SU-DHL-6 (cell line): Measurements from ENCODE around the gene ORM1.

Source experiments
- H2AFZ ChIP-seq: fragments of 200-600 bp; sonication (generic); 2 replicates; pipeline ENCODE4 v1.6.1; 2014; ENCODE audit warnings: low read depth, mild to moderate bottlenecking, moderate library complexity, mixed read lengths, antibody characterized with exemption, low read length; ENCODE audit not compliant: severe bottlenecking
- H3F3A ChIP-seq: fragments of 200-600 bp; shearing (Covaris generic); 2 replicates; pipeline ENCODE4 v1.6.0; 2016; ENCODE audit warnings: antibody characterized with exemption, mild to moderate bottlenecking; ENCODE audit not compliant: insufficient read depth
- H3K27ac ChIP-seq: fragments of 200-600 bp; sonication (generic); 2 replicates; pipeline ENCODE4 v1.5.1; 2016; ENCODE audit warnings: low read depth, mild to moderate bottlenecking, low read length, moderate library complexity, mixed read lengths
- H3K27me3 ChIP-seq: fragments of 200-600 bp; sonication (generic), shearing (Covaris generic); 2 replicates; pipeline ENCODE4 v1.6.0; 2014; ENCODE audit warnings: mild to moderate bottlenecking, low read length
- H3K36me3 ChIP-seq: fragments of 200-600 bp; sonication (generic); 2 replicates; pipeline ENCODE4 v1.6.1; 2014; ENCODE audit warnings: mild to moderate bottlenecking, low read length, mixed read lengths
- H3K4me2 ChIP-seq: fragments of 300-600, 200-600 bp; shearing (Covaris generic), sonication (generic); 2 replicates; pipeline ENCODE4 v1.6.0; 2014; ENCODE audit warnings: low read length, low read depth, mild to moderate bottlenecking; ENCODE audit not compliant: poor library complexity, severe bottlenecking
- H3K4me3 ChIP-seq: fragments of 200-600 bp; sonication (generic); 2 replicates; pipeline ENCODE4 v1.5.1; 2014; ENCODE audit warnings: antibody characterized with exemption, low read length, mild to moderate bottlenecking, mixed read lengths; ENCODE audit not compliant: insufficient read depth, poor library complexity, severe bottlenecking
- H3K79me2 ChIP-seq: fragments of 200-600 bp; sonication (generic); 2 replicates; pipeline ENCODE4 v1.6.1; 2014; ENCODE audit warnings: mild to moderate bottlenecking, low read length, moderate library complexity; ENCODE audit not compliant: insufficient read depth
- H3K9ac ChIP-seq: fragments of 200-600 bp; sonication (generic); 2 replicates; pipeline ENCODE4 v1.7.0; 2014; ENCODE audit warnings: mild to moderate bottlenecking, low read length
- H3K9me2 ChIP-seq: fragments of 200-600 bp; sonication (generic); replicated peaks from 2 replicates; pipeline ENCODE4 v1.6.1; 2014; ENCODE audit warnings: low read length; ENCODE audit not compliant: insufficient read depth
- H3K9me3 ChIP-seq: fragments of 200-600 bp; sonication (generic); 2 replicates; pipeline ENCODE4 v1.6.1; 2014; ENCODE audit warnings: low read length, mixed read lengths; ENCODE audit not compliant: insufficient read depth
- H4K20me1 ChIP-seq: fragments of 200-600 bp; sonication (generic); 2 replicates; pipeline ENCODE4 v1.6.1; 2014; ENCODE audit warnings: low read depth, mild to moderate bottlenecking, antibody characterized with exemption, low read length, moderate library complexity, mixed read lengths
- CTCF ChIP-seq: fragments of 200-600 bp; sonication (generic); IDR thresholded peaks from one replicate; pipeline ENCODE4 v1.5.1; 2017; ENCODE audit warnings: antibody characterized with exemption, mild to moderate bottlenecking, low read length, moderate library complexity; ENCODE audit not compliant: insufficient read depth, poor library complexity, severe bottlenecking
- EZH2phosphoT487 ChIP-seq: fragments of 200-600 bp; sonication (generic), shearing (Covaris generic); conservative IDR thresholded peaks from 2 replicates; pipeline ENCODE4 v1.6.1; 2018; ENCODE audit warnings: mild to moderate bottlenecking, antibody characterized with exemption, low read length, moderate library complexity, mixed read lengths

Gene ORM1

DNA sequence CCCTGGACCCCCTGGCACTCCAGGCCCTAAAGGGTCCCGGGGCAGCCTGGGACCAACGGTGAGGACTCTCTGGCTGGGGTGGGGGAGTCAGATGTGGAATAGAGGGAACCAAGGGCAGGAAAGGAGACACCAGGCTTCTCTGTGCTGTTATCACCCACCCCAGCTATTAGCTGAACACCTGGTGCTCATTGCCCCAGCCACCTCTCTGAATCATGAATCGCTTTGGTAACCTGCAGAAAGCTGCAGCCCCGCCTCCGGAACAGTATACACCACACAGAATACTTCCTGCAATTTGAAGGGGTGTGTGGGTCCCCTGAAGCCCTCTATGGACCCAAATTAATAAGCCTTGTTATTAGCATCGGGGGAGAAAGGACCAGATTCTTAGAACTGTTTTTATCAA, 40.4 kb upstream of the ORM1 start:
- TF ChIP-seq CTCF (no peak), EZH2phosphoT487 (no peak)
- Histone ChIP-seq H3K79me2 (no peaks in the 10 kb centered on the region), H3K9me2 (no peaks in the 10 kb centered on the region), H3F3A (no peaks in the 10 kb centered on the region), H3K4me3 (no peak overlapping the region), H3K27me3 (no peaks in the 10 kb centered on the region), H3K27ac (no peak overlapping the region), H4K20me1 (no peaks in the 10 kb centered on the region), H2AFZ (no peak overlapping the region), H3K4me2 (no peak overlapping the region), H3K9ac (no peak overlapping the region), H3K9me3 (no peaks in the 10 kb centered on the region), H3K36me3 (no peaks in the 10 kb centered on the region)

GRCh38 chr9:114282926-114283325, 40.0 kb upstream of the ORM1 start:
- Histone ChIP-seq H3K27ac (no peak overlapping the region), H2AFZ (no peak overlapping the region), H4K20me1 (no peaks in the 10 kb centered on the region), H3K9ac (no peak overlapping the region), H3K9me2 (no peaks in the 10 kb centered on the region), H3K79me2 (no peaks in the 10 kb centered on the region), H3F3A (no peaks in the 10 kb centered on the region), H3K4me3 (no peak overlapping the region), H3K27me3 (no peaks in the 10 kb centered on the region), H3K36me3 (no peaks in the 10 kb centered on the region), H3K9me3 (no peaks in the 10 kb centered on the region), H3K4me2 (no peak overlapping the region)
- TF ChIP-seq CTCF (no peak), EZH2phosphoT487 (no peak)

DNA sequence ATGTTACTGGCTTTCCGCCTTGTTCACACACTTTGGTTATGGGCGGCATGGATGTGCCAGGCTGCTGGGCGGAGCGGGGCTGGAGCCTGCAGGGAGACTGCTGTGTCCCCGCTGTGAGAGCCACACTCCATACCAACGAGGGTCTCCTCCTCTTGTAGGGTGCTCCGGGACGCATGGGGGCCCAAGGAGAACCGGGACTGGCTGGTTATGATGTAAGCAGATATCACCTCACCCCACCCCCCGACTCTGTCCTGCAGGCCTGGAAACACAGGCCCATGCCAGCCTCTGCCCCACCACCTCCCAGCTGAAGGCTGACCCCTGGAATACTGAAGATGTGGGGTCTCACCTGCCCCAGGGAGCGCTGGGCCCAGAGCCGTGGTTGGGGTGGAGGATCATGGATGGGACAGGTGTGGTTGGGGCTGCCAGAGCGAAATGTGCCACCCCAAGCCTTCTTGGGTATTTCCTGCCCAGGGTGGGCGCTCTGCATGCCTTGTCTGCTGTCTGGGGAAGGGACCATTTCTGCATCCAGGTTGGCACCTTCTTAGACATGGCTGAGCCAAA, 39.3 kb upstream of the ORM1 start:
- H3K27me3 ChIP-seq: no peaks in the 10 kb centered on the region
- no peaks in the 10 kb centered on the region for H4K20me1 ChIP-seq
- H3K9me3 ChIP-seq: no peaks in the 10 kb centered on the region
- H2AFZ ChIP-seq: no peak overlapping the region
- no peaks in the 10 kb centered on the region for H3F3A ChIP-seq
- H3K79me2 ChIP-seq: no peaks in the 10 kb centered on the region
- no peak overlapping the region for H3K4me3 ChIP-seq
- no peaks in the 10 kb centered on the region for H3K36me3 ChIP-seq
- no peak overlapping the region for H3K9ac ChIP-seq
- no peak overlapping the region for H3K4me2 ChIP-seq
- no peak overlapping the region for H3K27ac ChIP-seq
- no peak for TF ChIP-seq EZH2phosphoT487
- TF ChIP-seq CTCF: no peak
- no peaks in the 10 kb centered on the region for H3K9me2 ChIP-seq
